Esophagus muscularis mucosa (tissue), 3 donors: ENCODE results near the gene TP63.

Source experiments
- POLR2A ChIP-seq: fragments of 450-650 bp; IDR thresholded peaks from one replicate; pipeline ENCODE4 v1.6.1; 2017; ENCODE audit warnings: antibody characterized with exemption, moderate library complexity, mild to moderate bottlenecking, low read depth
- POLR2AphosphoS5 ChIP-seq, 2 donors: sonication (generic); formaldehyde crosslinking; IDR thresholded peaks; one replicate each; pipeline ENCODE4 v1.6.1; 2017; ENCODE audit warnings: antibody characterized with exemption in 2 of 2
- TF ChIP-seq, protein P1 (sequence below), 3 experiments: fragments of 200-600 bp in 2 of 3; fragments of 450-650 bp in 1 of 3; sonication (generic) in 2 of 3; IDR thresholded peaks; one replicate each; pipeline ENCODE4 v1.5.1; 2017 to 2019; ENCODE audit warnings: antibody characterized with exemption in 3 of 3, mild to moderate bottlenecking in 2 of 3, moderate library complexity in 1 of 3

DNA sequence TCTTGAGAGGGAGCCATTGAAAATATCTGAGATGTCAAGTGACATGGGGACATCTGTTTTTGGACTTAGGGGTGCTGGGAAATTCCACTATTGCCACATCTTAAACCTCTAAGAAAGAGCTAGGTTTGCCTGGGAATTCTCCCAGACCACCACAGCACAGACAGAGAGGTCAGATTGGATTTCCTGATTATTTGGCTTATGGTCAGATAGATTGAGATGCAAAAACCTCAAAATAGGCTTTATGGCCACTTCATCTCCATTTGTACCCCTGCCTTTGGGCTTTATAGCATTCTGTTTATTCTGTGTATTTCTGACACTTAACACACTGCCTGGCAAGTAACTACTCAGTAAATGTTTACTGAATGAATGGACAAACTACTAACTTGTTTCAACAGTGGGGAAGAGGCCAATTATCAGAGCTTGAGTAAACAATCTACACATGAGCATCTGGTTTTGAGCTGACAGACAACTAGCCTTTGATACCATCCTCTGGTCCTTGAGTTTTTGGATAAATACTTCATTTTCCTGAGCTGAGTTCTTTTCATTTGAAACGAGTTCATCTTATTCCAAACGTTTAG, 81.8 kb downstream of the TP63 start:
- TF ChIP-seq, protein P1, sequence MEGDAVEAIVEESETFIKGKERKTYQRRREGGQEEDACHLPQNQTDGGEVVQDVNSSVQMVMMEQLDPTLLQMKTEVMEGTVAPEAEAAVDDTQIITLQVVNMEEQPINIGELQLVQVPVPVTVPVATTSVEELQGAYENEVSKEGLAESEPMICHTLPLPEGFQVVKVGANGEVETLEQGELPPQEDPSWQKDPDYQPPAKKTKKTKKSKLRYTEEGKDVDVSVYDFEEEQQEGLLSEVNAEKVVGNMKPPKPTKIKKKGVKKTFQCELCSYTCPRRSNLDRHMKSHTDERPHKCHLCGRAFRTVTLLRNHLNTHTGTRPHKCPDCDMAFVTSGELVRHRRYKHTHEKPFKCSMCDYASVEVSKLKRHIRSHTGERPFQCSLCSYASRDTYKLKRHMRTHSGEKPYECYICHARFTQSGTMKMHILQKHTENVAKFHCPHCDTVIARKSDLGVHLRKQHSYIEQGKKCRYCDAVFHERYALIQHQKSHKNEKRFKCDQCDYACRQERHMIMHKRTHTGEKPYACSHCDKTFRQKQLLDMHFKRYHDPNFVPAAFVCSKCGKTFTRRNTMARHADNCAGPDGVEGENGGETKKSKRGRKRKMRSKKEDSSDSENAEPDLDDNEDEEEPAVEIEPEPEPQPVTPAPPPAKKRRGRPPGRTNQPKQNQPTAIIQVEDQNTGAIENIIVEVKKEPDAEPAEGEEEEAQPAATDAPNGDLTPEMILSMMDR (IDR thresholded peaks at IDR 0.05): no peak
- TF ChIP-seq POLR2A (no peak), POLR2AphosphoS5 (IDR thresholded peaks at IDR 0.05) (no peak)
